ENCODE measurements around the gene CPM.

GRCh38 chr12:68854078-68854468, 78.9 kb downstream of the CPM start:
- TF ChIP-seq, protein P1, sequence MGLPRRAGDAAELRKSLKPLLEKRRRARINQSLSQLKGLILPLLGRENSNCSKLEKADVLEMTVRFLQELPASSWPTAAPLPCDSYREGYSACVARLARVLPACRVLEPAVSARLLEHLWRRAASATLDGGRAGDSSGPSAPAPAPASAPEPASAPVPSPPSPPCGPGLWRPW (IDR thresholded peaks at IDR 0.05): no peak
- no peak for TF ChIP-seq POLR2A (IDR thresholded peaks at IDR 0.05; ENCODE audit: low read length)
- no peak for TF ChIP-seq CTCF (IDR thresholded peaks at IDR 0.05)
- TF ChIP-seq ELK1 (IDR thresholded peaks at IDR 0.05; ENCODE audit: low read depth, low read length): no peak
- TF ChIP-seq, protein P2, sequence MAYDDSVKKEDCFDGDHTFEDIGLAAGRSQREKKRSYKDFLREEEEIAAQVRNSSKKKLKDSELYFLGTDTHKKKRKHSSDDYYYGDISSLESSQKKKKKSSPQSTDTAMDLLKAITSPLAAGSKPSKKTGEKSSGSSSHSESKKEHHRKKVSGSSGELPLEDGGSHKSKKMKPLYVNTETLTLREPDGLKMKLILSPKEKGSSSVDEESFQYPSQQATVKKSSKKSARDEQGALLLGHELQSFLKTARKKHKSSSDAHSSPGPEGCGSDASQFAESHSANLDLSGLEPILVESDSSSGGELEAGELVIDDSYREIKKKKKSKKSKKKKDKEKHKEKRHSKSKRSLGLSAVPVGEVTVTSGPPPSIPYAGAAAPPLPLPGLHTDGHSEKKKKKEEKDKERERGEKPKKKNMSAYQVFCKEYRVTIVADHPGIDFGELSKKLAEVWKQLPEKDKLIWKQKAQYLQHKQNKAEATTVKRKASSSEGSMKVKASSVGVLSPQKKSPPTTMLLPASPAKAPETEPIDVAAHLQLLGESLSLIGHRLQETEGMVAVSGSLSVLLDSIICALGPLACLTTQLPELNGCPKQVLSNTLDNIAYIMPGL (CRISPR knock-in tag; IDR thresholded peaks at IDR 0.05; ENCODE audit: borderline replicate concordance): no peak
- TF ChIP-seq MAZ (IDR thresholded peaks at IDR 0.05; ENCODE audit: borderline replicate concordance, low read depth, low read length): no peak

Data from A549 (cell line).